ENCODE results near the gene STH.
"Not testable (repeated sequence)": the region's sequence is repeated elsewhere in the genome, so short reads cannot be mapped to it uniquely, and the experiment has no call there.

Gene STH

GRCh38 chr17:45998987-45999899 lies at the start of gene STH:
Gene STH, plus strand, starts transcription at chr17:45999250. Its CDS starts 30 bp downstream, at chr17:45999280.
- no peak for DNase-seq (ENCODE audit: low read depth in 2 of 2)

GRCh38 chr17:45949755-45950320 lies 49.2 kb upstream of the STH start:
- DNase-seq (ENCODE audit: low read depth in 2 of 2) = no peak

GRCh38 chr17:45950888-45951287 lies 48.2 kb upstream of the STH start:
- no peak for DNase-seq (ENCODE audit: low read depth in 2 of 2)

GRCh38 chr17:45951403-45951802 lies 47.6 kb upstream of the STH start:
- DNase-seq (ENCODE audit: low read depth in 2 of 2) = no peak

- no peak for DNase-seq (ENCODE audit: low read depth in 2 of 2)
Measured at GRCh38 chr17:45951941-45952340, 47.1 kb upstream of the STH start.

GRCh38 chr17:45952814-45953320 lies 46.2 kb upstream of the STH start:
- DNase-seq (ENCODE audit: low read depth in 2 of 2) = no peak

GRCh38 chr17:45953561-45953960 lies 45.5 kb upstream of the STH start:
- no peak for DNase-seq (ENCODE audit: low read depth in 2 of 2)

- no peak for DNase-seq (ENCODE audit: low read depth in 2 of 2)
Measured at GRCh38 chr17:45954914-45955313, 44.1 kb upstream of the STH start.

- DNase-seq (ENCODE audit: low read depth in 2 of 2) = no peak
Measured at GRCh38 chr17:45955326-45955725, 43.7 kb upstream of the STH start.

GRCh38 chr17:45956090-45956489 lies 43.0 kb upstream of the STH start:
- no peak for DNase-seq (ENCODE audit: low read depth in 2 of 2)

- not testable (repeated sequence) for DNase-seq (ENCODE audit: low read depth in 2 of 2)
Measured at GRCh38 chr17:45956746-45957145, 42.3 kb upstream of the STH start.

GRCh38 chr17:45958307-45958706 lies 40.7 kb upstream of the STH start:
- no peak for DNase-seq (ENCODE audit: low read depth in 2 of 2)

GRCh38 chr17:45958994-45959665 lies 39.9 kb upstream of the STH start:
- no peak for DNase-seq (ENCODE audit: low read depth in 2 of 2)

- no peak for DNase-seq (ENCODE audit: low read depth in 2 of 2)
Measured at GRCh38 chr17:45960311-45960710, 38.7 kb upstream of the STH start.

- DNase-seq (ENCODE audit: low read depth in 2 of 2) = no peak
Measured at GRCh38 chr17:45961206-45961605, 37.8 kb upstream of the STH start.

GRCh38 chr17:45962221-45962972 lies 36.7 kb upstream of the STH start:
- DNase-seq (ENCODE audit: low read depth in 2 of 2) = no peak

- DNase-seq (ENCODE audit: low read depth in 2 of 2) = no peak
Measured at GRCh38 chr17:45963283-45963682, 35.8 kb upstream of the STH start.

- no peak for DNase-seq (ENCODE audit: low read depth in 2 of 2)
Measured at GRCh38 chr17:45963889-45964288, 35.2 kb upstream of the STH start.

- DNase-seq (ENCODE audit: low read depth in 2 of 2) = no peak
Measured at GRCh38 chr17:45964634-45965033, 34.4 kb upstream of the STH start.

- no peak for DNase-seq (ENCODE audit: low read depth in 2 of 2)
Measured at GRCh38 chr17:45965812-45966211, 33.2 kb upstream of the STH start.

- DNase-seq (ENCODE audit: low read depth in 2 of 2) = no peak
Measured at GRCh38 chr17:45966606-45967280, 32.3 kb upstream of the STH start.
